ENCODE measurements around the gene TSPAN7. TPM values are rescaled to one million over a fixed set of nuclear protein-coding genes. Genes with fewer than 3 reads are reported as not detected.

The TSPAN7 gene
- total RNA-seq, 1 experiment from 2014 or later: 3.5 TPM

GRCh38 chrX:38606821-38607220 lies 45.5 kb downstream of the TSPAN7 start:
- Mint-ChIP-seq H3K27ac (no peak overlapping the region), H3K36me3 (ENCODE audit: insufficient read depth in 1 of 3, low read depth in 3 of 3) (no peaks in the 10 kb centered on the region), H3K9me3 (peaks cover 32 to 39% of the 10 kb centered on the region in 2 experiments), H3K27me3 (ENCODE audit: low read depth) (no peaks in the 10 kb centered on the region; the same call in 1 of the 2 replicates), H3K4me3 (no peak overlapping the region), H3K4me1 (peaks cover 5 to 7% of the 10 kb centered on the region in 2 experiments; a peak in 3 of 4 replicates)
- H3K18ac ChIP-seq (ENCODE audit: insufficient read length, low read depth, low read length): no peak overlapping the region
- H3K23me2 ChIP-seq (ENCODE audit: insufficient read length, low read depth, low read length, poor library complexity, severe bottlenecking): no peaks in the 10 kb centered on the region
- H3T11ph ChIP-seq (ENCODE audit: low read length): no peak overlapping the region
- no peaks in the 10 kb centered on the region for H3K9me3 ChIP-seq (ENCODE audit: control insufficient read depth, low read depth, low read length)
- no peak overlapping the region for H2BK12ac ChIP-seq (ENCODE audit: insufficient read length, low read depth, low read length)
- no peaks in the 10 kb centered on the region for H3K79me2 ChIP-seq (ENCODE audit: insufficient read depth, low read length)
- H3K4me2 ChIP-seq (ENCODE audit: insufficient read depth, insufficient read length, low read length): no peak overlapping the region
- no peak overlapping the region for H2AK5ac ChIP-seq (ENCODE audit: insufficient read length, low read length)
- H4K8ac ChIP-seq (replicated peaks; ENCODE audit: insufficient read length, low read depth, low read length): no peak overlapping the region
- H3K4ac ChIP-seq (ENCODE audit: low read depth, low read length): no peak overlapping the region
- DNase-seq: no peak
- no peak overlapping the region for H2BK120ac ChIP-seq (ENCODE audit: low read depth, low read length, poor library complexity, severe bottlenecking)
- no peak overlapping the region for H4K5ac ChIP-seq (ENCODE audit: insufficient read length, low read depth, low read length)
- H3K27ac ChIP-seq (ENCODE audit: insufficient read length, low read depth, low read length): no peak overlapping the region
- H3K79me1 ChIP-seq (ENCODE audit: insufficient read depth, low read depth, low read length, poor library complexity, severe bottlenecking): no peaks in the 10 kb centered on the region
- no peaks in the 10 kb centered on the region for H4K20me1 ChIP-seq (ENCODE audit: control insufficient read depth, insufficient read depth, insufficient read length)
- WGBS (ENCODE audit: extremely low coverage, insufficient read length, low lambda C conversion rate): no CpG with 5 or more reads among the region's 3 CpGs
- no peak overlapping the region for H3K14ac ChIP-seq (ENCODE audit: insufficient read depth, low read length)
- H3K56ac ChIP-seq (ENCODE audit: insufficient read length, low read depth, low read length): no peak overlapping the region
- H2BK15ac ChIP-seq (ENCODE audit: low read depth, low read length): no peak overlapping the region
- H3K4me1 ChIP-seq (ENCODE audit: insufficient read depth, low read length): no peaks in the 10 kb centered on the region
- no peak overlapping the region for H2AFZ ChIP-seq (ENCODE audit: low read length)
- no peaks in the 10 kb centered on the region for H3K27me3 ChIP-seq (ENCODE audit: insufficient read depth, low read length)
- no peak overlapping the region for H2BK20ac ChIP-seq (ENCODE audit: low read depth, low read length, poor library complexity, severe bottlenecking)
- no peak overlapping the region for H2BK5ac ChIP-seq (ENCODE audit: insufficient read length, low read length)
- no peak for TF ChIP-seq CTCF (conservative IDR thresholded peaks at IDR 0.05)
- no peak overlapping the region for H3K23ac ChIP-seq (ENCODE audit: insufficient read length, low read depth, low read length)
- no peak overlapping the region for H3K9ac ChIP-seq (ENCODE audit: extremely low read depth, insufficient read length, low read length)
- no peak overlapping the region for H4K91ac ChIP-seq (ENCODE audit: insufficient read length, low read depth, low read length)

Data from H9 (cell line).